Measurements from ENCODE around the gene LTO1. TPM values are rescaled to one million over a fixed set of nuclear protein-coding genes. Genes with fewer than 3 reads are reported as not detected.
A peak's percentile ranks its signal among the peaks of the same experiment; 100 is the strongest.

The LTO1 gene
- 10.9 TPM for total RNA-seq
- long read RNA-seq, transcript LTO1-201 (5 exons, 2,478 nt) = major isoform, 6 of 24 reads
- long read RNA-seq, partial matches to known transcripts = 0 of 24 reads
- long read RNA-seq, other reads (novel, unspliced or antisense) = 17 of 24 reads

GRCh38 chr11:69674886-69675714, at the start of gene LTO1:
Gene LTO1 (minus strand): TSS chr11:69675353. CDS start chr11:69675239, 114 bp downstream.
- ATAC-seq (peak; percentile 99), DNase-seq (peak; percentile 99)
- intact Hi-C loops (cut with micrococcal nuclease) = no loop called here

DNA sequence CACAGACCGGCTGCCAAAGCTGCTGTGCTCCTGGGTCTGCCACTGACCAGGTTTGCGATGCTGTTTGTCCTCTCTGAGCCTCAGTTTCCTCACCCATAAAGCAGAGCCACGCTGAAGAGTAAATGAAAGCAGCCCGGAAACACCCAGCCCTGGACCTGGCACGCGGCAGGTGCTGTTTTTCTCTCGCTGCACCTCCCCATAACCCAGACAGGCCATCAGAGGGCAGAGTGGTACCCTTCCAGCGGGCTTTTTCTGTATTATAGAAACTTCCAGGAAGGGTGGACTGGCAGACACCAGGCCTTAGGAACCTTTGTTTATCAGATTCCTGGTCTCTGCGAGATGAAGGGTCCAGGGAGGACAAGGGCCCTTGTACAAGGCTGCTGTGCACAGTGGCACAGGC, 46.6 kb upstream of the LTO1 start:
- intact Hi-C loops (cut with micrococcal nuclease) = no loop called here

DNA sequence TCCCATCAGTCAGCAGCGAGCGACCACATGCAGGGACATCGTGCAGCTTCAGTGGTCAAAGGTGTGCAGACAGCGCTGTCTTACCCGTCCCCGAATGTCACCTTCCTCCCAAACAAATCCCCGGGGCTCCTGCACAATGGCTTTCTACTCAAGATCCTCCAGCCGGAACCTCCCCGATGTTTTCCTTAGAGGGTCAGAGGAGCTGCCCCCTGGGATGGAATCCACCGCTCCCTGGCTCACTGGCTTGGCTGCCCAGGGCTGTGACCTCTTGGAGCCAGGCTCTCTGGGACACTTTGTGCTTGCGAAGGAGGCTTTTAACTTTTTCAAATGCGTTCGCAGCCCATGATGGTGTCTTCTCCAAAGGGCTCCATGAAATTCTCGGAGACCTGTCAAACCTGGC, 46.0 kb upstream of the LTO1 start:
- no peak for ATAC-seq
- intact Hi-C loops (cut with micrococcal nuclease) = no loop called here
- no peak for DNase-seq

More for the DNA sequence above, 46.6 kb upstream of the LTO1 start:
- ATAC-seq (no peak), DNase-seq (no peak)

- intact Hi-C loops (cut with micrococcal nuclease) = no loop called here
- ATAC-seq = no peak
- DNase-seq = no peak
Measured at GRCh38 chr11:69718912-69719311, 43.8 kb upstream of the LTO1 start.

- intact Hi-C loops (cut with micrococcal nuclease) = no loop called here
- peak; percentile 57 for DNase-seq
- ATAC-seq = peak; percentile 61
Measured at GRCh38 chr11:69718147-69718546, 43.0 kb upstream of the LTO1 start.

DNA sequence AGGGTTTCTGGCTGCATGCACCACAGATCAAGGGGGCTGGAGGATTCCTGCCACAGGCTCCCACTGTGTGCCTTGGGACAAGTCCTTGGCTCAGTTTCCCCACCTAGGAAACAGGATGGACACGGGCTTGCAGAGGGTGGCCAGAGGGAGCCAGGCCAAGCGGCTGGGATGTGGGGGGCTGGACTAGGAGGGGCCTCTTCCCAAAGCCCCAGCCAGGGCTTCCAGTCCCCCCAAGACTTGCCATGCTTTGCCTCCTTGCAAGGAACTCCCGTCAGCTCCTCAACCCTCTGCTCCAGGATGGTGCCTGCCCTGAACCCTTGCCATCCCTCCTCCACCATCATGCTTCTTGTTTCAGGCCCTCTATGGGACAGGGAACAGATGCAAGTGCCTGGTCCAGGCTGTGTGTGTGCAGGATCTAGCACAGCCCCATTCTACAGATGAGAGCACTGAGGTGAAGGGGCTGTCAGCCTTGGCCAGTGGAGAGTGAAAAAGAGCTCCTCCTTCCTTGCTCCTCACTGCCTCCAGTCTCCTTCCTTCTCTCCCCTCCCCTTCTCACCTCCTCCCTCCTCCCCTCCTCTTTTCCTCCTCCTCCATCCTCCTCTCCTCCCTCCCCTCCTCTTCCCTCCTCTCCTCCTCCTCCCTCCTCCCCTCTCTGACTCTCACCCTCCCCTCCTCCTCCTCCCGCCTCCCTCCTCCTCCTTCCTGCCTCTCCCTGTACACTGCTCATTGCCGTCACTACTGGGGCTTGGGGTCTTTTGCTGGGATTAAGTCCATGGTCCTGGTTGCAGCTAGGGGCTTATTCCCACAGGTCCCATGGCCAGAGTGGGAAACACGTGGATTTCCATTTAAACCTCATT, 42.0 kb upstream of the LTO1 start:
- intact Hi-C loops (cut with micrococcal nuclease) = no loop called here
- DNase-seq (no peak), ATAC-seq (no peak)

GRCh38 chr11:69716099-69716498, 40.9 kb upstream of the LTO1 start:
- intact Hi-C loops (cut with micrococcal nuclease) = no loop called here
- DNase-seq (no peak), ATAC-seq (no peak)

DNA sequence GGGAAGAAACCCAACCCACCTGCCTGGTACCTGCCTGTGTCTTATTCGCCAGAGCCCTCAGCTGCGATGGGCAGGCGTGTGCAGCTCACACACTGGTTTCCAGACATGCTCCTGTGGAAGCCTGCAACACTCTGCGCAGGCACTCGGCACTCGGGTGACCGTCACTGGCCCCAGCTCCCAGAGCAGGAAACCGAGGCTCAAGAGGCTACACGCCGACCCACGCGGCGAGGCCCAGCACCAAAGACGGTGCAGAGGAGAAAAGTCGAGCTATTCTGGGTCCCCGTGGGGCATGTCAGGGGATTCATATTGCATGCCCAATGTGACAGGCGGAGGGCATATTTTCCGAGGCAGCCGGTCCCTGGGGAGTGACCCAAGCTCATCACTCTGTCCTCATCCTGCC, 40.3 kb upstream of the LTO1 start:
- no peak for DNase-seq
- intact Hi-C loops (cut with micrococcal nuclease) = no loop called here
- ATAC-seq = no peak

DNA sequence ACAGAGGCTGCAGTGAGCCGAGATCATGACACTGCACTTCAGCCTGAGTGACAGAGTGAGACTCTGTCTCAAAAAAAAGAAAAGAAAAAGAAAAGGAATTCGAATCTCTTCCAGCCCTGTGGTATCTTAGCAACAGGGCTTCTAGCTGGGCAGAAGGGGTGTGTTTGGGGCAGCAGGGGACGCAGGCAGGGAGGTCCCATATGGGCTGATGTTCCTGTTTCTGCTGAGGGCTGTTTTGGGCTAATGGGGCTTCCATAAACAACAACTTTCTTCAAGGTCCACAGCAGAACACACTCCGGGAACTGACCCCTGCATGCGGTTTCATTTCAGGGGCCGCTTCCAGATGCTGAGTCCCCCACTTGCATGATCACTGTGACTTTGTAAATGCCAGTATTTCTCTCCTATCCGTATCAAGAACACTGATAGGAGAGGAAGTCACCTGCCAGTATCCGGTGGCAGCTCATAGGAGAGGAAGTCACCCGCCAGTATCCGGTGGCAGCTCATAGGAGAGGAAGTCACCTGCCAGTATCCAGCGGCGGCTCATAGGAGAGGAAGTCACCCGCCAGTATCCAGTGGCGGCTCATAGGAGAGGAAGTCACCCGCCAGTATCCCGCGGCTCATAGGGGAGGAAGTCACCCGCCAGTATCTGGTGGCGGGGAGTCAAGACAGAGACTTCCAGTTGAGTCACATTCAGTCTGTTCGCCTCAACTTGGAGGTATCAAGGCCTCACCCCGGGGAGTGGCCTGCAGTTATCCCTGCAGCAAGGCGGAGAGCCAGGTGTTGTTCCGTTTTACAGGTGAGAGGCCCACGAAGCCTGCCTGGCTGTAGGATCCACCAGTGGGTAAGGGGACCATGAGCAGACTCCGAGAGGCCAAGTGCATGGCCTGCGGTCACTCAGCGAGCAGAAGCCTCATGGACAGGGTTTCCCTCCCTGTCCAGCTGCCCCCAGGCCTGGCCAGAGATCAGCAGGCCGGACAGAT, 37.0 kb upstream of the LTO1 start:
- no peak for ATAC-seq
- DNase-seq = no peak
- intact Hi-C loops (cut with micrococcal nuclease) = no loop called here

GRCh38 chr11:69708736-69709401, 33.7 kb upstream of the LTO1 start:
- DNase-seq (no peak), ATAC-seq (no peak)
- intact Hi-C loops (cut with micrococcal nuclease) = no loop called here

GRCh38 chr11:69707176-69707575, 32.0 kb upstream of the LTO1 start:
- intact Hi-C loops (cut with micrococcal nuclease) = no loop called here
- DNase-seq (no peak), ATAC-seq (no peak)

GRCh38 chr11:69705901-69706787, 31.0 kb upstream of the LTO1 start:
- intact Hi-C loops (cut with micrococcal nuclease) = no loop called here
- no peak for ATAC-seq
- no peak for DNase-seq

DNA sequence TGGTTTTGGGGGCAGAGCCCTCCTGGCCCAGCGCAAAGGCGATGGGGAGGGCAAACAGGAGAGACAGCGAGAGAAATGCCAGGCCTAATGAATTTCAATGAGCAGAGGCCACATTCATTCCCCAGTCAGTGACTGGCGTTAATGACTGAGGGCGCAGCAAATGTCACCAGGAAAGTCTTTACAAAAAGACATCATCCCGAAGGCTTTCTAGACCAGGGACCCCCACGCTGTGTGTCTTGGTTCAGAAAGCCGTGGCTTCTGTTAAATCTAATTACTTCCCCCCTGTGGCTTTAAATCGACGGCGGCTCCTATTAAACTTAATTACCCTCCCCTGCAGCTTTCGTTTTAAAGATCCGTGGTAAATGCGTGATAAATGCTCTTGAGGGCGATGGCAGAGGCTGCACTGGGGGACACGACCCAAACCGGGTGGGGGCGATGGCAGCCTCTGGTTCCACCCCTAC, 30.2 kb upstream of the LTO1 start:
- no peak for ATAC-seq
- DNase-seq = no peak
- intact Hi-C loops (cut with micrococcal nuclease) = no loop called here

- ATAC-seq = peak; percentile 59
- intact Hi-C loops (cut with micrococcal nuclease) = no loop called here
- no peak for DNase-seq
Measured at GRCh38 chr11:69704508-69705253, 29.5 kb upstream of the LTO1 start.

- intact Hi-C loops (cut with micrococcal nuclease) = no loop called here
- ATAC-seq (no peak), DNase-seq (no peak)
Measured at GRCh38 chr11:69703768-69704507, 28.8 kb upstream of the LTO1 start, which contains the start of gene FGF19. Gene FGF19 (minus strand): TSS chr11:69704022. CDS start chr11:69703876, 146 bp downstream.

DNA sequence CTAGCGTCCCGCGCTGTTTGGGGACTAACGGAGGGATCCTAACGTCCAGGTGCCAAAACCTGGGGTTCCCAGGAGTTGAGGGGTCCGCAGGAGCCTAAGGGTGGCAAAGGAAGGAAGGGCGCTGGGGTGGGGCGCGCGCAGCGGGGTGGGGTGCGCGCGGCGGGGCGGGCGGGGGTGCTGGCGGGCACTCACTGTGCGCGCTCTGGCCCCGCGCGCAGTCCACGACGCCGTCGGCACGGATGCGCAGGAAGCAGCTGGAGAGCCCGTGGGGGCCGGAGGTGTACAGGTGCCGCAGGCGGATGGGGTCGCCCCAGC, 28.3 kb upstream of the LTO1 start:
- no peak for DNase-seq
- ATAC-seq = no peak
- intact Hi-C loops (cut with micrococcal nuclease) = no loop called here
